Effector memory CD4-positive, alpha-beta T cell (primary cell): ENCODE measurements around the gene ZNF780B.
A peak's percentile ranks its signal among the peaks of the same experiment; 100 is the strongest.

ENCODE experiments used
- DNase-seq, 3 donors: peaks; one replicate each; pipeline ENCODE4 v3.0.0-alpha.2; 2020
- H3K27ac ChIP-seq: 2 replicates; pipeline ENCODE4 v1.7.0; 2013; ENCODE audit warnings: mild to moderate bottlenecking, low read length, moderate library complexity; ENCODE audit not compliant: insufficient read depth, poor library complexity, severe bottlenecking
- H3K27me3 ChIP-seq: replicated peaks from 2 replicates; pipeline ENCODE4 v1.7.0; 2013; ENCODE audit warnings: mild to moderate bottlenecking, low read length; ENCODE audit not compliant: insufficient read depth, control insufficient read depth, poor library complexity, severe bottlenecking
- H3K36me3 ChIP-seq: 2 replicates; pipeline ENCODE4 v1.7.0; 2013; ENCODE audit warnings: mild to moderate bottlenecking, low read length, moderate library complexity; ENCODE audit not compliant: control insufficient read depth, insufficient read depth
- H3K4me1 ChIP-seq: 2 replicates; pipeline ENCODE4 v1.7.0; 2013; ENCODE audit warnings: low read length, mild to moderate bottlenecking; ENCODE audit not compliant: control insufficient read depth, insufficient read depth, poor library complexity, severe bottlenecking
- H3K4me3 ChIP-seq: 2 replicates; pipeline ENCODE4 v1.7.0; 2013; ENCODE audit warnings: low read length, low read depth, mild to moderate bottlenecking; ENCODE audit not compliant: insufficient read depth, poor library complexity, severe bottlenecking
- H3K9me3 ChIP-seq: 2 replicates; pipeline ENCODE4 v1.7.0; 2013; ENCODE audit warnings: mild to moderate bottlenecking, low read length, moderate library complexity; ENCODE audit not compliant: control insufficient read depth

Gene ZNF780B

GRCh38 chr19:40005691-40006272 lies 50.2 kb downstream of the ZNF780B start:
- H3K27ac ChIP-seq = no peak overlapping the region
- no peaks in the 10 kb centered on the region for H3K9me3 ChIP-seq
- H3K27me3 ChIP-seq = no peaks in the 10 kb centered on the region
- H3K36me3 ChIP-seq = peaks cover 18% of the 10 kb centered on the region
- no peak for DNase-seq
- no peaks in the 10 kb centered on the region for H3K4me1 ChIP-seq
- no peak overlapping the region for H3K4me3 ChIP-seq

- no peak overlapping the region for H3K27ac ChIP-seq
- H3K9me3 ChIP-seq = no peaks in the 10 kb centered on the region
- DNase-seq = no peak
- peaks cover under 1% of the 10 kb centered on the region for H3K36me3 ChIP-seq
- no peaks in the 10 kb centered on the region for H3K27me3 ChIP-seq
- H3K4me1 ChIP-seq = peaks cover 11% of the 10 kb centered on the region
- no peak overlapping the region for H3K4me3 ChIP-seq
These were observed 57.5 kb downstream of the ZNF780B start for GRCh38 chr19:39998501-39998900.

- H3K36me3 ChIP-seq = peaks cover 6% of the 10 kb centered on the region
- H3K27me3 ChIP-seq = no peaks in the 10 kb centered on the region
- no peak for DNase-seq
- peak overlapping the region; percentile 83 for H3K27ac ChIP-seq
- H3K9me3 ChIP-seq = no peaks in the 10 kb centered on the region
- peak overlapping the region; percentile 74 for H3K4me3 ChIP-seq
- H3K4me1 ChIP-seq = peaks cover 11% of the 10 kb centered on the region
These were observed 58.3 kb downstream of the ZNF780B start for GRCh38 chr19:39997638-39998216.

GRCh38 chr19:39996811-39997637 lies 59.0 kb downstream of the ZNF780B start, which contains the start of gene ZNF546:
ZNF546 (plus strand) TSS chr19:39997060; CDS start chr19:39998327, 1,267 bp downstream.
- H3K27ac ChIP-seq = peak within 1 kb of the TSS; percentile 83
- no peaks in the 10 kb centered on the region for H3K27me3 ChIP-seq
- no peaks in the 10 kb centered on the region for H3K9me3 ChIP-seq
- peaks cover 6% of the 10 kb centered on the region for H3K36me3 ChIP-seq
- peaks cover 11% of the 10 kb centered on the region for H3K4me1 ChIP-seq
- peak; percentile 76 to 85 (median 81) for DNase-seq
- peak within 1 kb of the TSS; percentile 74 for H3K4me3 ChIP-seq

- Histone ChIP-seq H3K4me1 (peaks cover 11% of the 10 kb centered on the region), H3K36me3 (peaks cover 6% of the 10 kb centered on the region), H3K27ac (peak overlapping the region; percentile 83), H3K4me3 (peak overlapping the region; percentile 74), H3K9me3 (no peaks in the 10 kb centered on the region), H3K27me3 (no peaks in the 10 kb centered on the region)
- peak in 2 of 3 donors; percentile 15 to 26 for DNase-seq
These were observed 59.7 kb downstream of the ZNF780B start for GRCh38 chr19:39996218-39996810.

- Histone ChIP-seq H3K4me1 (peaks cover 11% of the 10 kb centered on the region), H3K27ac (no peak overlapping the region), H3K27me3 (no peaks in the 10 kb centered on the region), H3K4me3 (no peak overlapping the region), H3K9me3 (no peaks in the 10 kb centered on the region), H3K36me3 (peaks cover 6% of the 10 kb centered on the region)
- DNase-seq = no peak
These were observed 60.2 kb downstream of the ZNF780B start for GRCh38 chr19:39995794-39996193.

- Histone ChIP-seq H3K9me3 (no peaks in the 10 kb centered on the region), H3K4me1 (peaks cover 11% of the 10 kb centered on the region), H3K36me3 (peaks cover 6% of the 10 kb centered on the region), H3K27ac (no peak overlapping the region), H3K27me3 (no peaks in the 10 kb centered on the region), H3K4me3 (no peak overlapping the region)
- DNase-seq = no peak
These were observed 61.7 kb downstream of the ZNF780B start for GRCh38 chr19:39994361-39994760.

GRCh38 chr19:39993605-39994004 lies 62.4 kb downstream of the ZNF780B start:
- no peak overlapping the region for H3K4me3 ChIP-seq
- DNase-seq = no peak
- peaks cover 11% of the 10 kb centered on the region for H3K4me1 ChIP-seq
- H3K9me3 ChIP-seq = no peaks in the 10 kb centered on the region
- H3K27ac ChIP-seq = no peak overlapping the region
- peaks cover 6% of the 10 kb centered on the region for H3K36me3 ChIP-seq
- no peaks in the 10 kb centered on the region for H3K27me3 ChIP-seq

- Histone ChIP-seq H3K9me3 (peaks cover 6% of the 10 kb centered on the region), H3K36me3 (peaks cover 7% of the 10 kb centered on the region), H3K4me1 (no peaks in the 10 kb centered on the region), H3K27me3 (no peaks in the 10 kb centered on the region), H3K4me3 (no peak overlapping the region), H3K27ac (no peak overlapping the region)
- DNase-seq = no peak
These were observed 68.4 kb downstream of the ZNF780B start for GRCh38 chr19:39987596-39987995.
